ENCODE measurements around the gene ATXN7L1. TPM values are rescaled to one million over a fixed set of nuclear protein-coding genes. Genes with fewer than 3 reads are reported as not detected.
A peak's percentile ranks its signal among the peaks of the same experiment; 100 is the strongest.

ATXN7L1 gene
- total and polyA plus RNA-seq, 2 of the 8 experiments (the other 6 are each of a cell fraction or from before 2014, with no cell fraction given) = 14.3 to 34.0 TPM

DNA sequence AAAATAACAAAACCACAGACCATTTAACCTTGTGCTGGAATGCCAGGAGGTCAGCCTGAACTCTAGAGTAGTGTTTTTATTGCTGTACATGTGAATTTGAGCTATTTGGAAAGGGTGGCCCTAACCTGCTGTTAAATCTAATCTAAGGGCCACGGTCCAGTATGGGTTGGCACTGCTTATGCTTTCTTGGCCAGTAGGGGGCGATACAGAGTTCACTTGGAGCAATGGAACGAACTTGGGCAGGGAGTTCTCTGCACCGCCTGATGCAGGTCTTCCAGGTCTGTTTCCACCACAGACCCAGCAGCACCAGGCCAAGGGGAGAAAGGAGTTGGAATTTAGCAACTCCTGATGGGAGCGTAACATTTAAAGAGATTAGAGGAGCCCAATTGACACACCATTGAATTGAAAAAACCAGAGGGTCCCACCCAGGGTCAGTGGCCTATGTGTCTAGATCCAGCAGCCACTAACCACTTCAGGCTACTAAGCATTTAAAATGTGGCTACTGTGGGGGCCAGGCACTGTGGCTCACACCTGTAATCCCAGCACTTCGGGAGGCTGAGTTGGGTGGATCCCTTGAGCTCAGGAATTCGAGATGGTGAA, 219.4 kb downstream of the ATXN7L1 start:
- Histone ChIP-seq H4K8ac (ENCODE audit: extremely low read depth, insufficient read depth, low read length) (no peak overlapping the region; the same call in none of the 2 replicates), H2AK5ac (ENCODE audit: low read depth, low read length) (no peak overlapping the region), H4K20me1 (replicated peaks in 1 of 2; ENCODE audit: control insufficient read depth in 1 of 2, insufficient read depth in 2 of 2, low read length in 2 of 2) (no peaks in the 10 kb centered on the region), H2BK12ac (ENCODE audit: low read depth, low read length) (no peak overlapping the region), H3K4ac (replicated peaks; ENCODE audit: insufficient read length, low read depth, low read length) (no peak overlapping the region), H4K91ac (replicated peaks; ENCODE audit: insufficient read length, low read length) (no peak overlapping the region), H3K36me3 (ENCODE audit: control insufficient read depth in 2 of 4, insufficient read depth in 4 of 4, low read length in 3 of 4) (no peaks in the 10 kb centered on the region; a peak in 2 of 8 replicates), H3K4me1 (replicated peaks in 1 of 4; ENCODE audit: control insufficient read depth in 3 of 4, insufficient read depth in 4 of 4, low read length in 3 of 4) (peaks cover 20 to 34% (median 22%) of the 10 kb centered on the region in 4 experiments), H3K4me3 (ENCODE audit: extremely low read depth in 1 of 4, insufficient read depth in 2 of 4, low read depth in 3 of 4, low read length in 4 of 4) (no peak overlapping the region), H3K79me2 (ENCODE audit: control insufficient read depth in 1 of 2, insufficient read depth in 2 of 2, low read length in 2 of 2) (no peaks in the 10 kb centered on the region; a peak in 1 of 4 replicates), H3K27me3 (replicated peaks in 1 of 4; ENCODE audit: control insufficient read depth in 3 of 4, extremely low read depth in 1 of 4, insufficient read depth in 3 of 4, low read length in 3 of 4) (no peaks in the 10 kb centered on the region), H3K56ac (replicated peaks; ENCODE audit: insufficient read length, low read depth, low read length) (no peak overlapping the region), H2BK20ac (ENCODE audit: low read length) (0 out of 2 replicates have a peak overlapping the region, but pooled peaks have one; percentile 55), H2BK15ac (ENCODE audit: low read length) (no peak overlapping the region), H3K27ac (ENCODE audit: low read depth, low read length) (no peak overlapping the region), H3K18ac (ENCODE audit: extremely low read depth, low read length) (no peak overlapping the region), H2BK120ac (replicated peaks; ENCODE audit: low read depth, low read length) (no peak overlapping the region), H4K5ac (ENCODE audit: insufficient read length, low read depth, low read length) (peak overlapping the region; percentile 19), H2AFZ (ENCODE audit: low read length) (no peak overlapping the region), H3K14ac (ENCODE audit: insufficient read length) (no peak overlapping the region), H3K9me3 (ENCODE audit: insufficient read depth in 2 of 2, low read depth in 1 of 2, low read length in 1 of 2) (no peaks in the 10 kb centered on the region), H3K23ac (ENCODE audit: insufficient read length) (no peak overlapping the region), H3K9ac (replicated peaks in 1 of 4; ENCODE audit: extremely low read depth in 1 of 4, low read depth in 3 of 4, low read length in 3 of 4) (no peak overlapping the region), H2BK5ac (ENCODE audit: low read depth, low read length) (no peak overlapping the region), H3K79me1 (ENCODE audit: low read depth, low read length) (0 out of 2 replicates have a peak, but pooled peaks cover 4% of the 10 kb centered on the region), H3K4me2 (ENCODE audit: insufficient read depth in 1 of 2, low read depth in 2 of 2, low read length in 2 of 2) (no peak overlapping the region), H3K23me2 (ENCODE audit: low read depth, low read length) (no peaks in the 10 kb centered on the region)
- ChIA-PET CTCF (ENCODE audit: partially characterized antibody) (interaction anchor here (0.6 to 11.8 kb wide), 78 partner anchors 9 to 605 kb away, joined by 3 to 158 read pairs (median 5); partner anchors contain the start of genes EFCAB10 and RINT1), POLR2A (ENCODE audit: partially characterized antibody) (interaction anchor here (1.0 to 1.5 kb wide), 3 partner anchors 25 to 97 kb away, joined by 3 to 5 read pairs (median 3); no protein-coding TSS in a partner anchor)
- DNase-seq (ENCODE audit: low read depth in 1 of 2, low spot score in 2 of 2) = peak in 1 of 2 experiments; percentile 94
- WGBS, 2 experiments (ENCODE audit: extremely low coverage in 1 of 2, insufficient coverage in 1 of 2, insufficient read length in 1 of 2, insufficient replicate concordance in 2 of 2, low coverage in 1 of 2, low lambda C conversion rate in 2 of 2, missing lambda C conversion rate in 1 of 2) = 51% methylated on average over 6 of the region's 7 CpGs; no CpG with 5 or more reads in 1 of the 2 experiments
- peak; percentile 70 for FAIRE-seq
- TF ChIP-seq TBP (IDR thresholded peaks at IDR 0.05; ENCODE audit: low read depth, low read length) = peak; percentile 6; the same call in 1 of the 2 replicates
- no peak for TF ChIP-seq RFX5 (IDR thresholded peaks at IDR 0.05; ENCODE audit: borderline replicate concordance, low read depth, low read length)
- no peak for TF ChIP-seq EP300 (IDR thresholded peaks at IDR 0.05; ENCODE audit: borderline replicate concordance in 1 of 2, low read depth in 2 of 2, low read length in 2 of 2)
- TF ChIP-seq HDAC2 (IDR thresholded peaks at IDR 0.05; ENCODE audit: borderline replicate concordance in 1 of 2, low read depth in 2 of 2, low read length in 2 of 2) = no peak
- no peak for TF ChIP-seq SP2 (IDR thresholded peaks at IDR 0.05; ENCODE audit: low read length)
- no peak for TF ChIP-seq TAF1 (IDR thresholded peaks at IDR 0.05; ENCODE audit: low read depth, low read length)
- TF ChIP-seq CREB1 (IDR thresholded peaks at IDR 0.05) = 0 out of 2 replicates have a peak, but pooled peaks have one; percentile 21
- TF ChIP-seq RAD21 (IDR thresholded peaks at IDR 0.05 in 1 of 2, conservative IDR thresholded peaks at IDR 0.05 in 1 of 2; ENCODE audit: low read depth in 2 of 2, low read length in 2 of 2) = peak; percentile 69 to 79
- TF ChIP-seq BRCA1 (IDR thresholded peaks at IDR 0.05; ENCODE audit: low read depth, low read length) = no peak

All from H1 (cell line).